GM21390 (cell line): Measurements from ENCODE around the gene TMEM117.

Experiments
- ATAC-seq: cut with Tn5 transposase; IDR thresholded peaks from one replicate; pipeline ENCODE4 v1.9.1; 2021; ENCODE audit not compliant: unreplicated experiment

TMEM117 gene

GRCh38 chr12:43951286-43951685, 115.4 kb downstream of the TMEM117 start:
- ATAC-seq = no peak

GRCh38 chr12:43957732-43958372, 122.0 kb downstream of the TMEM117 start:
- ATAC-seq = peak; percentile 96

- ATAC-seq = no peak
These were observed 128.2 kb downstream of the TMEM117 start for GRCh38 chr12:43964033-43964432.

- no peak for ATAC-seq
These were observed 129.1 kb downstream of the TMEM117 start for GRCh38 chr12:43964961-43965360.

GRCh38 chr12:43965899-43966298, 130.0 kb downstream of the TMEM117 start:
- ATAC-seq = no peak

GRCh38 chr12:43968736-43969135, 132.9 kb downstream of the TMEM117 start:
- no peak for ATAC-seq

GRCh38 chr12:43969882-43970281, 134.0 kb downstream of the TMEM117 start:
- no peak for ATAC-seq

GRCh38 chr12:43973385-43973784, 137.5 kb downstream of the TMEM117 start:
- ATAC-seq = no peak

GRCh38 chr12:43973993-43974392, 138.1 kb downstream of the TMEM117 start:
- ATAC-seq = no peak

GRCh38 chr12:43976027-43976426, 140.1 kb downstream of the TMEM117 start:
- ATAC-seq = no peak

GRCh38 chr12:43978556-43978955, 142.7 kb downstream of the TMEM117 start:
- no peak for ATAC-seq

- no peak for ATAC-seq
These were observed 143.6 kb downstream of the TMEM117 start for GRCh38 chr12:43979450-43979849.

GRCh38 chr12:43980627-43981191, 144.8 kb downstream of the TMEM117 start:
- ATAC-seq = no peak

GRCh38 chr12:43981726-43982125, 145.8 kb downstream of the TMEM117 start:
- ATAC-seq = no peak

GRCh38 chr12:43982544-43982943, 146.7 kb downstream of the TMEM117 start:
- ATAC-seq = no peak

- peak; percentile 99 for ATAC-seq
These were observed 153.1 kb downstream of the TMEM117 start for GRCh38 chr12:43988838-43989560.

- ATAC-seq = no peak
These were observed 157.0 kb downstream of the TMEM117 start for GRCh38 chr12:43992856-43993255.

GRCh38 chr12:44000309-44000952, 164.6 kb downstream of the TMEM117 start:
- ATAC-seq = peak; percentile 97

- ATAC-seq = no peak
These were observed 166.7 kb downstream of the TMEM117 start for GRCh38 chr12:44002607-44003006.

GRCh38 chr12:44003721-44004120, 167.8 kb downstream of the TMEM117 start:
- no peak for ATAC-seq

- ATAC-seq = peak; percentile 74
These were observed 179.6 kb downstream of the TMEM117 start for GRCh38 chr12:44015333-44015941.
